ENCODE results near the gene MAT2A. TPM values are rescaled to one million over a fixed set of nuclear protein-coding genes. Genes with fewer than 3 reads are reported as not detected.

Gene MAT2A
- total and polyA plus RNA-seq, 2 donors (not counting 1 experiment from before 2014, with no cell fraction given): 133 to 177 TPM

- ChIA-PET CTCF (no interaction called here), POLR2A (no interaction called here)
- DNase-seq (no peak), ATAC-seq (ENCODE audit: low read depth) (no peak)
- H3K79me2 ChIP-seq (ENCODE audit: control insufficient read depth, insufficient read depth, low read length): no peaks in the 10 kb centered on the region
- no peak overlapping the region for H3K27ac Mint-ChIP-seq
- no peak overlapping the region for H3K4me3 Mint-ChIP-seq
- H3K36me3 ChIP-seq (replicated peaks in 1 of 2; ENCODE audit: control extremely low read depth in 1 of 2, control insufficient read depth in 1 of 2, extremely low read depth in 1 of 2, insufficient read depth in 2 of 2, low read length in 1 of 2): no peaks in the 10 kb centered on the region
- no peak overlapping the region for H3K4me2 ChIP-seq (replicated peaks; ENCODE audit: low read depth, low read length, poor library complexity, severe bottlenecking)
- H3K9me3 ChIP-seq (ENCODE audit: control extremely low read depth in 1 of 3, control insufficient read depth in 2 of 3, insufficient read depth in 1 of 3, low read length in 2 of 3): no peaks in the 10 kb centered on the region
- no peak for TF ChIP-seq CTCF (IDR thresholded peaks at IDR 0.05)
- TF ChIP-seq EZH2 (IDR thresholded peaks at IDR 0.05; ENCODE audit: borderline replicate concordance, insufficient read depth, low read depth, low read length, poor library complexity, severe bottlenecking): no peak
- no peak overlapping the region for H3K9ac ChIP-seq (ENCODE audit: low read length)
- peaks cover 6 to 15% of the 10 kb centered on the region in 2 donors for H3K4me1 ChIP-seq (ENCODE audit: control insufficient read depth in 2 of 2, insufficient read depth in 2 of 2, low read length in 2 of 2)
- H3K27me3 Mint-ChIP-seq: no peaks in the 10 kb centered on the region
- no peaks in the 10 kb centered on the region for H3K27me3 ChIP-seq (replicated peaks in 1 of 4; ENCODE audit: control extremely low read depth in 1 of 4, control insufficient read depth in 3 of 4, insufficient read depth in 4 of 4, low read length in 3 of 4)
- no peak overlapping the region for H3K4me3 ChIP-seq (ENCODE audit: control extremely low read depth in 1 of 5, extremely low read depth in 1 of 5, insufficient read depth in 1 of 5, low read depth in 2 of 5, low read length in 4 of 5)
- H3K4me1 Mint-ChIP-seq: peaks cover 13% of the 10 kb centered on the region
- H3K9me3 Mint-ChIP-seq (ENCODE audit: insufficient read depth): no peaks in the 10 kb centered on the region
- WGBS (ENCODE audit: insufficient coverage): 65% methylated on average over 3 of the region's 3 CpGs
- H2AFZ ChIP-seq (ENCODE audit: insufficient read depth, low read depth, low read length, poor library complexity, severe bottlenecking): no peak overlapping the region
- no peak overlapping the region for H3K27ac ChIP-seq (ENCODE audit: low read length in 2 of 2)
- no peaks in the 10 kb centered on the region for H4K20me1 ChIP-seq (ENCODE audit: control insufficient read depth, insufficient read depth, low read length, poor library complexity, severe bottlenecking)
- intact Hi-C loops (cut with micrococcal nuclease): no loop called here
Observed at GRCh38 chr2:85502720-85503119, 36.2 kb upstream of the MAT2A start.

GRCh38 chr2:85503168-85503850 lies 35.7 kb upstream of the MAT2A start:
- H3K9me3 ChIP-seq (ENCODE audit: control extremely low read depth in 1 of 3, control insufficient read depth in 2 of 3, insufficient read depth in 1 of 3, low read length in 2 of 3): no peaks in the 10 kb centered on the region
- ATAC-seq (ENCODE audit: low read depth) (no peak), DNase-seq (no peak)
- TF ChIP-seq EZH2 (IDR thresholded peaks at IDR 0.05; ENCODE audit: borderline replicate concordance, insufficient read depth, low read depth, low read length, poor library complexity, severe bottlenecking): no peak
- TF ChIP-seq CTCF (IDR thresholded peaks at IDR 0.05): no peak
- H3K4me3 ChIP-seq (ENCODE audit: control extremely low read depth in 1 of 5, extremely low read depth in 1 of 5, insufficient read depth in 1 of 5, low read depth in 2 of 5, low read length in 4 of 5): no peak overlapping the region
- Mint-ChIP-seq H3K27ac (no peak overlapping the region), H3K4me3 (no peak overlapping the region), H3K9me3 (ENCODE audit: insufficient read depth) (no peaks in the 10 kb centered on the region), H3K27me3 (no peaks in the 10 kb centered on the region), H3K4me1 (peaks cover 13% of the 10 kb centered on the region)
- ChIA-PET CTCF (no interaction called here), POLR2A (no interaction called here)
- no peaks in the 10 kb centered on the region for H3K27me3 ChIP-seq (replicated peaks in 1 of 4; ENCODE audit: control extremely low read depth in 1 of 4, control insufficient read depth in 3 of 4, insufficient read depth in 4 of 4, low read length in 3 of 4)
- intact Hi-C loops (cut with micrococcal nuclease): no loop called here
- H3K4me1 ChIP-seq (ENCODE audit: control insufficient read depth in 2 of 2, insufficient read depth in 2 of 2, low read length in 2 of 2): peaks cover 6 to 15% of the 10 kb centered on the region in 2 donors
- no peak overlapping the region for H3K4me2 ChIP-seq (replicated peaks; ENCODE audit: low read depth, low read length, poor library complexity, severe bottlenecking)
- H4K20me1 ChIP-seq (ENCODE audit: control insufficient read depth, insufficient read depth, low read length, poor library complexity, severe bottlenecking): no peaks in the 10 kb centered on the region
- H3K79me2 ChIP-seq (ENCODE audit: control insufficient read depth, insufficient read depth, low read length): no peaks in the 10 kb centered on the region
- H3K27ac ChIP-seq (ENCODE audit: low read length in 2 of 2): no peak overlapping the region
- WGBS (ENCODE audit: insufficient coverage): 94% methylated on average over 17 of the region's 17 CpGs
- H3K9ac ChIP-seq (ENCODE audit: low read length): no peak overlapping the region
- no peaks in the 10 kb centered on the region for H3K36me3 ChIP-seq (replicated peaks in 1 of 2; ENCODE audit: control extremely low read depth in 1 of 2, control insufficient read depth in 1 of 2, extremely low read depth in 1 of 2, insufficient read depth in 2 of 2, low read length in 1 of 2)
- H2AFZ ChIP-seq (ENCODE audit: insufficient read depth, low read depth, low read length, poor library complexity, severe bottlenecking): no peak overlapping the region

Measured in B cell (primary cell).